ENCODE results near the gene TIRAP. TPM values are rescaled to one million over a fixed set of nuclear protein-coding genes. Genes with fewer than 3 reads are reported as not detected.

The TIRAP gene
- total RNA-seq, 4 donors from 2014 or later: 9.2 to 13.1 (median 10.1) TPM

GRCh38 chr11:126328001-126328390 lies 45.1 kb downstream of the TIRAP start:
- no peak for DNase-seq
- Histone ChIP-seq H3K9me3 (no peaks in the 10 kb centered on the region), H3K4me3 (replicated peaks in 1 of 3) (no peak overlapping the region), H3K27me3 (no peaks in the 10 kb centered on the region), H3K27ac (no peak overlapping the region), H3K4me1 (no peaks in the 10 kb centered on the region), H3K36me3 (no peaks in the 10 kb centered on the region)
- intact Hi-C loops (cut with DNase I): no loop called here
- TF ChIP-seq, protein P1, sequence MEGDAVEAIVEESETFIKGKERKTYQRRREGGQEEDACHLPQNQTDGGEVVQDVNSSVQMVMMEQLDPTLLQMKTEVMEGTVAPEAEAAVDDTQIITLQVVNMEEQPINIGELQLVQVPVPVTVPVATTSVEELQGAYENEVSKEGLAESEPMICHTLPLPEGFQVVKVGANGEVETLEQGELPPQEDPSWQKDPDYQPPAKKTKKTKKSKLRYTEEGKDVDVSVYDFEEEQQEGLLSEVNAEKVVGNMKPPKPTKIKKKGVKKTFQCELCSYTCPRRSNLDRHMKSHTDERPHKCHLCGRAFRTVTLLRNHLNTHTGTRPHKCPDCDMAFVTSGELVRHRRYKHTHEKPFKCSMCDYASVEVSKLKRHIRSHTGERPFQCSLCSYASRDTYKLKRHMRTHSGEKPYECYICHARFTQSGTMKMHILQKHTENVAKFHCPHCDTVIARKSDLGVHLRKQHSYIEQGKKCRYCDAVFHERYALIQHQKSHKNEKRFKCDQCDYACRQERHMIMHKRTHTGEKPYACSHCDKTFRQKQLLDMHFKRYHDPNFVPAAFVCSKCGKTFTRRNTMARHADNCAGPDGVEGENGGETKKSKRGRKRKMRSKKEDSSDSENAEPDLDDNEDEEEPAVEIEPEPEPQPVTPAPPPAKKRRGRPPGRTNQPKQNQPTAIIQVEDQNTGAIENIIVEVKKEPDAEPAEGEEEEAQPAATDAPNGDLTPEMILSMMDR (IDR thresholded peaks at IDR 0.05): no peak
- TF ChIP-seq POLR2A (IDR thresholded peaks at IDR 0.05): no peak
- WGBS, 2 donors: 91% methylated on average over 20 of the region's 20 CpGs

DNA sequence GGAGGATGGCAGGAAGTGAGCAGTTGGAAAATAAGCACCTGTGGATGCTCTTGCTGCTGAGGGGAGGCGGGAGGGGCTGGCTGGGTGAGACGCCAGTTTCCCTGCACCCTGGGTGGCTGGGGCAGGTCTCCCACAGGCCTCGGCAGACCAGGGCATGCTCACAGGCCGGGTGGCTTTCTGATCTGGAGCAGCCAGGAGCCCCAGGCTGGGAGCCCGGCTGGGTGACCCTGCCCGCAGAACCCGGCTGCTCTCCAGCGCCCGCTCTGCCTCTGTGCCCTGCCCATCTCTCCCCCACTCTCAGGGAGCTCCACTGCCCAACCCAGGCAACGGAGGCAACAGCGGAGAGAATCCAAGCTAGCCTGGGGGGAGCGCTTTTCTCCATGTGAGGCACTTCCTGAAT lies 45.6 kb downstream of the TIRAP start:
- intact Hi-C loops (cut with DNase I): no loop called here
- Histone ChIP-seq H3K4me3 (replicated peaks in 1 of 3) (no peak overlapping the region), H3K27me3 (no peaks in the 10 kb centered on the region), H3K9me3 (no peaks in the 10 kb centered on the region), H3K4me1 (no peaks in the 10 kb centered on the region), H3K36me3 (no peaks in the 10 kb centered on the region), H3K27ac (no peak overlapping the region)
- WGBS, 2 donors: 94 to 100% methylated on average over 7 to 12 of the region's 12 CpGs
- no peak for DNase-seq
- TF ChIP-seq, protein P1 (IDR thresholded peaks at IDR 0.05): no peak
- no peak for TF ChIP-seq POLR2A (IDR thresholded peaks at IDR 0.05)

GRCh38 chr11:126328938-126329643 lies 46.2 kb downstream of the TIRAP start:
- Histone ChIP-seq H3K4me1 (no peaks in the 10 kb centered on the region), H3K9me3 (no peaks in the 10 kb centered on the region), H3K4me3 (replicated peaks in 1 of 3) (no peak overlapping the region), H3K36me3 (no peaks in the 10 kb centered on the region), H3K27me3 (no peaks in the 10 kb centered on the region), H3K27ac (no peak overlapping the region)
- DNase-seq: no peak
- TF ChIP-seq, protein P1 (IDR thresholded peaks at IDR 0.05): no peak
- TF ChIP-seq POLR2A (IDR thresholded peaks at IDR 0.05): no peak
- 89 to 90% methylated on average over 9 of the region's 9 CpGs for WGBS, 2 donors
- intact Hi-C loops (cut with DNase I): no loop called here

GRCh38 chr11:126329644-126330211 lies 46.8 kb downstream of the TIRAP start:
- Histone ChIP-seq H3K27ac (no peak overlapping the region), H3K36me3 (no peaks in the 10 kb centered on the region), H3K4me3 (replicated peaks in 1 of 3) (no peak overlapping the region), H3K27me3 (no peaks in the 10 kb centered on the region), H3K9me3 (no peaks in the 10 kb centered on the region), H3K4me1 (no peaks in the 10 kb centered on the region)
- no peak for DNase-seq
- WGBS, 2 donors: 89 to 93% methylated on average over 11 of the region's 11 CpGs
- TF ChIP-seq, protein P1 (IDR thresholded peaks at IDR 0.05): no peak
- no peak for TF ChIP-seq POLR2A (IDR thresholded peaks at IDR 0.05)
- intact Hi-C loops (cut with DNase I): no loop called here

DNA sequence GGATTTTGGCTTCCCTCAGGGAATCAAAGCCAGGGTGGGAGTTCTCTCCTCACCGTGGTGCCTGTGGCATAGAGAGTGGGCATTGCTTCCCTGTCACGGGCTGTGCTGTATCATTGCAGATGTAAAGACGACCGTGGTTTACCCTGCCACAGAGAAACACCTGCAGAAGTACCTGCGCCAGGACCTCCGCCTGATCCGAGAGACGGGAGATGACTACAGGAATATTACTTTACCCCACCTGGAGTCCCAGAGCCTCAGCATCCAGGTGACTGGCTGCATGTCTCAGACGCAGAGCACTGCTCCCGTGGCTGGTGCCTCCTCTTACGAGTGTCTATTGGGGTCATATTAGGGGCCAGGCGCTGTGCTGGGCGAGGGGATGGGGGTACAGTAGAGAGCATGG lies 48.4 kb downstream of the TIRAP start:
- 96 to 100% methylated on average over 10 to 13 of the region's 13 CpGs for WGBS, 2 donors
- TF ChIP-seq POLR2A (IDR thresholded peaks at IDR 0.05): no peak
- TF ChIP-seq, protein P1 (IDR thresholded peaks at IDR 0.05): no peak
- H3K27ac ChIP-seq: no peak overlapping the region
- H3K4me3 ChIP-seq (replicated peaks in 1 of 3): no peak overlapping the region
- intact Hi-C loops (cut with DNase I): no loop called here
- no peaks in the 10 kb centered on the region for H3K4me1 ChIP-seq
- no peak for DNase-seq
- H3K9me3 ChIP-seq: no peaks in the 10 kb centered on the region
- no peaks in the 10 kb centered on the region for H3K36me3 ChIP-seq
- H3K27me3 ChIP-seq: no peaks in the 10 kb centered on the region
